ENCODE results near the gene SRP68.

The SRP68 gene

GRCh38 chr17:76107509-76107908 lies 35.2 kb upstream of the SRP68 start:
- DNase-seq (ENCODE audit: extremely low read depth, low read depth) = no peak
- peak; percentile 8 for TF ChIP-seq CTCF (IDR thresholded peaks at IDR 0.05; ENCODE audit: low read depth, low read length, missing control alignments)
- no peak overlapping the region for H3K4me3 ChIP-seq (replicated peaks; ENCODE audit: low read depth, low read length)

- DNase-seq (ENCODE audit: extremely low read depth, low read depth) = no peak
- H3K4me3 ChIP-seq (replicated peaks; ENCODE audit: low read depth, low read length) = no peak overlapping the region
- no peak for TF ChIP-seq CTCF (IDR thresholded peaks at IDR 0.05; ENCODE audit: low read depth, low read length, missing control alignments)
Measured at GRCh38 chr17:76106703-76107102, 34.4 kb upstream of the SRP68 start.

- TF ChIP-seq CTCF (IDR thresholded peaks at IDR 0.05; ENCODE audit: low read depth, low read length, missing control alignments) = no peak
Measured at GRCh38 chr17:76104896-76105231, 32.5 kb upstream of the SRP68 start.

GRCh38 chr17:76104140-76104895 lies 32.0 kb upstream of the SRP68 start:
- H3K4me3 ChIP-seq (replicated peaks; ENCODE audit: low read depth, low read length) = peak overlapping the region; percentile 81
- no peak for TF ChIP-seq CTCF (IDR thresholded peaks at IDR 0.05; ENCODE audit: low read depth, low read length, missing control alignments)
- no peak for DNase-seq (ENCODE audit: extremely low read depth, low read depth)

More at GRCh38 chr17:76104896-76105231, 32.5 kb upstream of the SRP68 start:
- H3K4me3 ChIP-seq (replicated peaks; ENCODE audit: low read depth, low read length) = no peak overlapping the region
- DNase-seq (ENCODE audit: extremely low read depth, low read depth) = no peak

- DNase-seq (ENCODE audit: extremely low read depth, low read depth) = peak; percentile 64
- H3K4me3 ChIP-seq (replicated peaks; ENCODE audit: low read depth, low read length) = peak within 1 kb of the TSS; percentile 81
- TF ChIP-seq CTCF (IDR thresholded peaks at IDR 0.05; ENCODE audit: low read depth, low read length, missing control alignments) = no peak
Measured at GRCh38 chr17:76103274-76104139, 31.2 kb upstream of the SRP68 start, which contains the start of gene EXOC7. EXOC7 (minus strand) TSS chr17:76103787; CDS start chr17:76103692, 95 bp downstream.

GRCh38 chr17:76102944-76103273 lies 30.6 kb upstream of the SRP68 start:
- H3K4me3 ChIP-seq (replicated peaks; ENCODE audit: low read depth, low read length) = peak overlapping the region; percentile 81
- no peak for DNase-seq (ENCODE audit: extremely low read depth, low read depth)
- TF ChIP-seq CTCF (IDR thresholded peaks at IDR 0.05; ENCODE audit: low read depth, low read length, missing control alignments) = no peak
